Panc1 (cell line): ENCODE data around the gene WDR76. TPM values are rescaled to one million over a fixed set of nuclear protein-coding genes. Genes with fewer than 3 reads are reported as not detected.

Experiments
- ATAC-seq: fragments of 200-7000 bp; cut with Tn5 transposase; 2 replicates; pipeline ENCODE4 v1.9.1; 2020; ENCODE audit warnings: mild to moderate bottlenecking, moderate library complexity
- BruUV-seq: library from RNA; stranded (reverse); fragments of 400-500 nt; replicated peaks from 2 replicates; lab custom pipeline; 2021; lab: Mats Ljungman, UMichigan
- CTCF ChIA-PET: fragments of 300-600 bp; sonication (Branson Sonifier 250); formaldehyde crosslinking; loops from one replicate; lab custom pipeline; 2022; ENCODE audit warnings: antibody characterized with exemption; lab: Charles Lee
- POLR2A ChIA-PET: fragments of 300-600 bp; sonication (Branson Sonifier 250); formaldehyde crosslinking; loops from one replicate; lab custom pipeline; 2022; ENCODE audit warnings: antibody characterized with exemption; lab: Charles Lee
- DNase-seq: peaks from one replicate; pipeline ENCODE4 v3.0.0-alpha.2; 2010; ENCODE audit warnings: low read depth, low spot score
- H3K27ac ChIP-seq: 2 replicates; pipeline ENCODE4 v1.5.1; 2011; ENCODE audit warnings: mild to moderate bottlenecking, low read length, inconsistent platforms
- H3K27me3 ChIP-seq: fragments of 200-500 bp; sonication (Bioruptor generic); 2 replicates; pipeline ENCODE4 v1.6.0; 2014; ENCODE audit warnings: low read length, inconsistent platforms; ENCODE audit not compliant: control insufficient read depth, insufficient read depth
- H3K36me3 ChIP-seq: fragments of 200-500 bp; sonication (Bioruptor generic); 2 replicates; pipeline ENCODE4 v1.5.1; 2014; ENCODE audit warnings: inconsistent platforms, mild to moderate bottlenecking, low read length, moderate library complexity; ENCODE audit not compliant: control insufficient read depth, insufficient read depth
- H3K4me1 ChIP-seq: 2 replicates; pipeline ENCODE4 v1.5.1; 2011; ENCODE audit warnings: inconsistent platforms, mild to moderate bottlenecking, low read length, moderate library complexity; ENCODE audit not compliant: control insufficient read depth, insufficient read depth
- H3K4me3 ChIP-seq, 2 experiments: 2 replicates each; pipeline ENCODE4 v1.5.1; 2011 to 2012; ENCODE audit warnings: low read depth in 2 of 2, low read length in 2 of 2, mild to moderate bottlenecking in 2 of 2, inconsistent platforms in 1 of 2, moderate library complexity in 1 of 2
- H3K9me3 ChIP-seq: fragments of 200-500 bp; sonication (Bioruptor generic); 2 replicates; pipeline ENCODE4 v1.5.1; 2014; ENCODE audit warnings: low read depth, mild to moderate bottlenecking, inconsistent platforms, low read length, moderate library complexity; ENCODE audit not compliant: control insufficient read depth, insufficient read depth
- POLR2AphosphoS5 ChIP-seq: IDR thresholded peaks from 2 replicates; pipeline ENCODE4 v1.6.1; 2012; ENCODE audit warnings: mild to moderate bottlenecking, low read depth, low read length, moderate library complexity
- SIN3A ChIP-seq: IDR thresholded peaks from 2 replicates; pipeline ENCODE4 v1.6.1; 2012; ENCODE audit warnings: low read depth, mild to moderate bottlenecking, low read length, moderate library complexity, borderline replicate concordance; ENCODE audit not compliant: insufficient read depth
- TCF7L2 ChIP-seq: IDR thresholded peaks from 2 replicates; pipeline ENCODE4 v1.6.1; 2011; ENCODE audit warnings: mild to moderate bottlenecking, low read depth, low read length, inconsistent platforms
- in situ Hi-C: cut with HindIII; loops from 2 replicates; pipeline ENCODE4 v1.10.0; 2016; ENCODE audit warnings: low sequenced_read_pairs, low pct_unique_long_range_greater_than_20kb
- intact Hi-C: fragments of 100-400 bp; cut with micrococcal nuclease; formaldehyde crosslinking; loops from one replicate; pipeline ENCODE4 v1.10.0; 2022; ENCODE audit not compliant: unreplicated experiment
- total RNA-seq: library from RNA; stranded (reverse); gene quantifications from one replicate; pipeline ENCODE4 v1.2.1, GENCODE V29; 2021; ENCODE audit not compliant: unreplicated experiment
- TF ChIP-seq, protein P1 (sequence below), 2 experiments: IDR thresholded peaks; 2 replicates each; pipeline ENCODE4 v1.6.1; 2011 to 2012; ENCODE audit warnings: low read depth in 2 of 2, control low read depth in 1 of 2, low read length in 1 of 2, mild to moderate bottlenecking in 1 of 2, moderate library complexity in 1 of 2; ENCODE audit not compliant: insufficient read depth in 1 of 2
- TF ChIP-seq, protein P2 (sequence below): fragments of 450-650 bp; IDR thresholded peaks from 2 replicates; pipeline ENCODE4 v1.5.1; 2017; ENCODE audit warnings: mild to moderate bottlenecking

The WDR76 gene
- total RNA-seq, 1 experiment from 2014 or later: 40.0 TPM

DNA sequence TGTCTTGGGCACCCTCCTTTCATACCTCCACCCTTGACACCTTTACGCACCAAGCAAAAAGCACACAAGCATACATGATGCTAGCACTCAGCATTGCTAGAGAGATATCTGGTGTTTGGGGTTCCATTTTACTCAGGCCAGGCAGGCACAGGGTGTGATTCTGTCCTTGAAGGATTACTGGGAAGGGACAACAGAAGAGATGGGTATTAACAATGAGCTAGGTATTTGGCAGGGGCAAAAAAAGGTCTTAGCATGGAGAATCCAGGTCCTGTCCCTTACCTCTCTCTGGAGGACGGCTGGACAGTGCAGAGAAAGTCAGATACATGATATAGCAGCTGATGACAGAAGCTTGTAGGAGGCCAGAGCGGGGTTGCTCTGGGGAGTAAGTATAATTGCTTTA lies 30.2 kb upstream of the WDR76 start:
- TF ChIP-seq TCF7L2: no peak
- no peak for TF ChIP-seq SIN3A
- TF ChIP-seq, protein P1, sequence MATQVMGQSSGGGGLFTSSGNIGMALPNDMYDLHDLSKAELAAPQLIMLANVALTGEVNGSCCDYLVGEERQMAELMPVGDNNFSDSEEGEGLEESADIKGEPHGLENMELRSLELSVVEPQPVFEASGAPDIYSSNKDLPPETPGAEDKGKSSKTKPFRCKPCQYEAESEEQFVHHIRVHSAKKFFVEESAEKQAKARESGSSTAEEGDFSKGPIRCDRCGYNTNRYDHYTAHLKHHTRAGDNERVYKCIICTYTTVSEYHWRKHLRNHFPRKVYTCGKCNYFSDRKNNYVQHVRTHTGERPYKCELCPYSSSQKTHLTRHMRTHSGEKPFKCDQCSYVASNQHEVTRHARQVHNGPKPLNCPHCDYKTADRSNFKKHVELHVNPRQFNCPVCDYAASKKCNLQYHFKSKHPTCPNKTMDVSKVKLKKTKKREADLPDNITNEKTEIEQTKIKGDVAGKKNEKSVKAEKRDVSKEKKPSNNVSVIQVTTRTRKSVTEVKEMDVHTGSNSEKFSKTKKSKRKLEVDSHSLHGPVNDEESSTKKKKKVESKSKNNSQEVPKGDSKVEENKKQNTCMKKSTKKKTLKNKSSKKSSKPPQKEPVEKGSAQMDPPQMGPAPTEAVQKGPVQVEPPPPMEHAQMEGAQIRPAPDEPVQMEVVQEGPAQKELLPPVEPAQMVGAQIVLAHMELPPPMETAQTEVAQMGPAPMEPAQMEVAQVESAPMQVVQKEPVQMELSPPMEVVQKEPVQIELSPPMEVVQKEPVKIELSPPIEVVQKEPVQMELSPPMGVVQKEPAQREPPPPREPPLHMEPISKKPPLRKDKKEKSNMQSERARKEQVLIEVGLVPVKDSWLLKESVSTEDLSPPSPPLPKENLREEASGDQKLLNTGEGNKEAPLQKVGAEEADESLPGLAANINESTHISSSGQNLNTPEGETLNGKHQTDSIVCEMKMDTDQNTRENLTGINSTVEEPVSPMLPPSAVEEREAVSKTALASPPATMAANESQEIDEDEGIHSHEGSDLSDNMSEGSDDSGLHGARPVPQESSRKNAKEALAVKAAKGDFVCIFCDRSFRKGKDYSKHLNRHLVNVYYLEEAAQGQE (IDR thresholded peaks at IDR 0.05; ENCODE audit: insufficient read depth in 1 of 2, low read depth in 2 of 2, low read length in 1 of 2): no peak
- TF ChIP-seq, protein P2, sequence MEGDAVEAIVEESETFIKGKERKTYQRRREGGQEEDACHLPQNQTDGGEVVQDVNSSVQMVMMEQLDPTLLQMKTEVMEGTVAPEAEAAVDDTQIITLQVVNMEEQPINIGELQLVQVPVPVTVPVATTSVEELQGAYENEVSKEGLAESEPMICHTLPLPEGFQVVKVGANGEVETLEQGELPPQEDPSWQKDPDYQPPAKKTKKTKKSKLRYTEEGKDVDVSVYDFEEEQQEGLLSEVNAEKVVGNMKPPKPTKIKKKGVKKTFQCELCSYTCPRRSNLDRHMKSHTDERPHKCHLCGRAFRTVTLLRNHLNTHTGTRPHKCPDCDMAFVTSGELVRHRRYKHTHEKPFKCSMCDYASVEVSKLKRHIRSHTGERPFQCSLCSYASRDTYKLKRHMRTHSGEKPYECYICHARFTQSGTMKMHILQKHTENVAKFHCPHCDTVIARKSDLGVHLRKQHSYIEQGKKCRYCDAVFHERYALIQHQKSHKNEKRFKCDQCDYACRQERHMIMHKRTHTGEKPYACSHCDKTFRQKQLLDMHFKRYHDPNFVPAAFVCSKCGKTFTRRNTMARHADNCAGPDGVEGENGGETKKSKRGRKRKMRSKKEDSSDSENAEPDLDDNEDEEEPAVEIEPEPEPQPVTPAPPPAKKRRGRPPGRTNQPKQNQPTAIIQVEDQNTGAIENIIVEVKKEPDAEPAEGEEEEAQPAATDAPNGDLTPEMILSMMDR: no peak
- no peak for TF ChIP-seq POLR2AphosphoS5
- Histone ChIP-seq H3K36me3 (peaks cover 14% of the 10 kb centered on the region), H3K4me3 (no peak overlapping the region), H3K27me3 (no peaks in the 10 kb centered on the region), H3K4me1 (peaks cover 55% of the 10 kb centered on the region), H3K9me3 (no peaks in the 10 kb centered on the region), H3K27ac (no peak overlapping the region)
- ATAC-seq (no peak), DNase-seq (no peak)
- CTCF ChIA-PET: interaction anchor here (1.1 kb wide), 1 partner anchor 20 kb away, joined by 4 read pairs; the partner anchor contains the start of gene ELL3
- intact Hi-C loops (no loop called here), in situ Hi-C loops (no loop called here)
- BruUV-seq: no TSS peak
- POLR2A ChIA-PET: no interaction called here

DNA sequence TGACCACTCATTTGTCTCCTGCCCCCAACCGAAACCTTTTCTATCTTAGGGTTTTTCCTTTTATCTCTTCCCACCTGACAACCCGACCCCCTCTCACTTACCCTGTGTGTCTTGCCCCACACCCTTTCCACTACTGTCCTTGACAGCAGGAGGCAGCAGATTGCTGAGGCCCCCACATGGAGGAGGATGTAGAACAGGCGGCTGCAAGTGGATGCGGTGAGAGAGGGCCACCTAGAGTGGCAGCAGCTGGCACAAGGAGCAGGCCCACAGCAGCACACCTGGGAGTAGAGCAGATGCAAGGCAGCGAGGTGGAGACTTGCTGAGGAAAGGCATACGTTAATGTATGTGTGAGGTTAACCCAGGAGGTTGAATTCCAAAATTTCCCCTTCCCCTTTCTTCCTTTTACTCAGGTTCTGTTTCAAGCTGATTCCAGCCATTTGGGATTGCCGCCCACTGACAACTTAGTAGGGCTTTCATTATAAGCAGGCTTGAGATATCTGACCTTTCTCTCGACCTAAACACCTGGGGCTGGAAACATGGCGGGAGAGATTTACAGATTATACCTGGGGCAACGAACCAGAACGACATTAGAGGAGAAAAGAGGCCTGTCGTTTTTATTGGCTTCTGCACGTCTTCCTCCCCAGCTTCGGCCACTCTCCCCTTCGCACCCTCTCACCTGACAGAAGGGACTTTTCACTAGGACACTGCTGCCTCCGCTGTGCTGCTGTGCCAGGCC lies 27.4 kb upstream of the WDR76 start:
- Histone ChIP-seq H3K9me3 (no peaks in the 10 kb centered on the region), H3K36me3 (peaks cover 10% of the 10 kb centered on the region), H3K4me3 (no peak overlapping the region), H3K27me3 (no peaks in the 10 kb centered on the region), H3K4me1 (peaks cover 43% of the 10 kb centered on the region), H3K27ac (peak overlapping the region; percentile 93)
- TF ChIP-seq, protein P2: no peak
- TF ChIP-seq, protein P1 (IDR thresholded peaks at IDR 0.05; ENCODE audit: insufficient read depth in 1 of 2, low read depth in 2 of 2, low read length in 1 of 2): no peak
- TF ChIP-seq POLR2AphosphoS5 (no peak; the same call in 1 of the 2 replicates), TCF7L2 (no peak), SIN3A (no peak)
- ChIA-PET CTCF (no interaction called here), POLR2A (no interaction called here)
- DNase-seq (no peak), ATAC-seq (no peak)
- intact Hi-C loops: no loop called here
- no TSS peak for BruUV-seq
- in situ Hi-C loops: no loop called here
